ENCODE results near the gene UBALD2.
"Not testable (repeated sequence)": the region's sequence is repeated elsewhere in the genome, so short reads cannot be mapped to it uniquely, and the experiment has no call there.

The UBALD2 gene

GRCh38 chr17:76278268-76278908 lies 13.2 kb downstream of the UBALD2 start:
- no peak for DNase-seq

GRCh38 chr17:76278952-76279741 lies 14.0 kb downstream of the UBALD2 start:
- DNase-seq: peak; percentile 90 to 91

DNA sequence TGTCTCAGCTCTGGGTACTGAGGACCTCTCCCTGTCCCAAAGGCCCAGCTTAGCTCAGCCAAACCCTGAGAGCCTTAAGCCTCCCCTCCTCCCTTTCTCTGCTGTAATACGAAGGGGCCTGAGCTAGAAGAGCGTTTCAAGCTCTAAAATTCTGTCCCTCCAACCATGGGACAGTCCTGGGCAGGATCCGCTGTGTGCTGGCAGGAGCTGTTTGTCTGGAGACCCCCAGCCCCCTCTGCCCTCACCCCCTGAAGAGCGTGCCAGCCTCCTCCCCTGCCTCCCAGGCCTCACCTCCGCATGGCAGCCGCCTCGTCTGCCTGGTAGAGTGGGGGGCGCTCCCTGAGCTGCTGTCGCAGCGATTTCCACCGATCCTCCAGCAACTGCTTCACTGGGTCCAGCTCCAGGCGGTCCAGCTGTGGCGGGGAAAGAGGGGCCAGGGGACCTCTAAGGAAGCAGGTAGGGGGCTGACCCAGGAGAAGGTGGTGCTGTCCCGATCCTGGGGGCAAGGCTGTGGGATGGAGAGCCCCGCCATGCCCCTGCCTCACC lies 14.7 kb downstream of the UBALD2 start:
- DNase-seq: no peak

DNA sequence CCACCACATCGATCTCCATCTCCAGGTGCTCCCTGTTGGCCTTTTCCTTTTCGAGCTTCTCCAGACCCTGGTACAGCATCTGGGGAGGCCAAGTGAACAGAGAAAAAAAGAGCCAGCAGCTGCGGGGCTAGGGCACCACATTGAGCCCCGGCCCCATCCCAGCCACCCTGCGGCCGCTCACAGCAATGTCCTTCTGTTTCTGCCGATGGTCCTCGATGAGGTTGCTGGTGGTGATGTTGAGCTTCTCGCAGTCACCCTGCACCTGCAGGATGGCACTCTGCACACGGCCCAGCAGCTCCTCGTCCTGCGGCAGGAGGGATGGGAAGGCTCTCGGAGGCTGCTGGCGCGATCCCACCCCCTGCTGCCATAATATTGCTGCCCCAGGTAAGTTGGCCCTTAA lies 15.5 kb downstream of the UBALD2 start:
- DNase-seq: no peak

GRCh38 chr17:76281573-76282371 lies 16.6 kb downstream of the UBALD2 start:
- no peak for DNase-seq

- DNase-seq: no peak
Observed at GRCh38 chr17:76292567-76292966, 27.4 kb downstream of the UBALD2 start.

- DNase-seq: no peak
Observed at GRCh38 chr17:76293106-76293505, 28.0 kb downstream of the UBALD2 start.

DNA sequence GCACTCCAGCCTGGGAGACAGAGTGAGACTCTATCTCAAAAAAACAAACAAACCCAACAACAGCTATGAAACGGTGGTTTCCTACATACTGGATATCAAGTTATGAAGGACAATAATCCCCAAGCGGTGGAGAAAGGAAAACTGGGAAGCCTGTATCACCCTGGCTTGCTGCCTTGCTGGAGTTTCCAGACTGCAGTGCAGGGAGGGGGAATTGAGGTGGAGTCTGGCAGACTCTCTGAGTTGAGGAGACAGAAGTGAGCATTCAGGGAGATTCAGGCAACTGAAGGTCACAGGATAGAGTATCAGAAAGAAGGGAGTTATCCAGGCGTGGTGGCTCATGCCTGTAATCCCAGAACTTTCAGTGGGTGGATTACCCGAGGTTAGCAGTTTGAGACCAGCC lies 31.0 kb downstream of the UBALD2 start:
- DNase-seq: no peak

- DNase-seq: no peak
Observed at GRCh38 chr17:76296889-76297288, 31.7 kb downstream of the UBALD2 start.

GRCh38 chr17:76297436-76297835 lies 32.3 kb downstream of the UBALD2 start:
- DNase-seq: no peak

GRCh38 chr17:76304226-76305134 lies 39.3 kb downstream of the UBALD2 start:
- no peak for DNase-seq

- not testable (repeated sequence) for DNase-seq
Observed at GRCh38 chr17:76305135-76305454, 39.9 kb downstream of the UBALD2 start.

GRCh38 chr17:76307299-76307965 lies 42.3 kb downstream of the UBALD2 start:
- no peak for DNase-seq

- no peak for DNase-seq
Observed at GRCh38 chr17:76307966-76308338, 42.8 kb downstream of the UBALD2 start, which contains the start of gene QRICH2. Gene QRICH2, minus strand, starts transcription at chr17:76308276. Its CDS starts 278 bp downstream, at chr17:76307998.

DNA sequence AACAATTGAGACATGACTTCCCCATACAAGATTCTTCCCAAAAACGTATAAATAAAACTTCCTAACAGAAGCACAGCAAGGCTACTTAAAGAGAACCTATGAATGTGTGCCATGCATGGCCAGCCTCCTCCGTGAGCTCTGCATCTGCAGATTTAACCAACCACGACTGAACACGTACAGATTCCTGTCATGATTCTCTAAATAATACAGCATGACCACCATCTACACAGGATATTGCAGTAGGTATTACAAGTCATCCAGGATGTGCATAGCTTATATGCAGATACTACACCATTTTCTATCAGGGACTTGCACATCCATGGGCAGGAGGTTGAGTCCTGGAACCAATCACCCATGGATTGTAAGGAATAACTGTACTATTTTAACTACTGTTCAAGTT lies 44.3 kb downstream of the UBALD2 start:
- no peak for DNase-seq

- DNase-seq: no peak
Observed at GRCh38 chr17:76312735-76313134, 47.6 kb downstream of the UBALD2 start.

GRCh38 chr17:76314392-76315227 lies 49.5 kb downstream of the UBALD2 start:
- DNase-seq: no peak

GRCh38 chr17:76317535-76317934 lies 52.4 kb downstream of the UBALD2 start:
- no peak for DNase-seq

DNA sequence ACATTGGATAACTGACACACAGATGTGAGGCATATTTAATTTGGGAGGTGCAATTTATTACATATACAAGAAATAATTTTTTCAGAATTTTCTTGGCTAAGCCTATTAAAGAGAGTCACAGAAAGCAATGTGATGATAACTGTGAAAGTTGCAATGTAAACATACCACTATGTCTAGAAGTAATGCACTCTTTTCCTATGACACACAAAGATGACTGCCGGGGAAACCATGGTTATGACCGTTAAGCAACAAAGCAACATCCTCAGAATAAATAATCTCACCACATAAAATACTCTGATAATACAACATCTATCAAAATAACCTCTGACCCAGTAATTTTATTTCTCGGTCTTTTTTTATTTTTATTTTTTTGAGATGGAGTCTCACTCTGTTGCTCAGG lies 53.4 kb downstream of the UBALD2 start:
- DNase-seq: no peak
